H1 (cell line): ENCODE results near the gene MAGOHB. TPM values are rescaled to one million over a fixed set of nuclear protein-coding genes. Genes with fewer than 3 reads are reported as not detected.
"Not testable (repeated sequence)": the region's sequence is repeated elsewhere in the genome, so short reads cannot be mapped to it uniquely, and the experiment has no call there.

Experiments used
- CTCF ChIA-PET: fragments of 300-600 bp; sonication (Branson Sonifier 250); formaldehyde crosslinking; loops from one replicate; lab custom pipeline; 2021; ENCODE audit not compliant: partially characterized antibody; lab: Charles Lee
- POLR2A ChIA-PET: fragments of 300-600 bp; sonication (Branson Sonifier 250); formaldehyde crosslinking; loops from one replicate; lab custom pipeline; 2021; ENCODE audit warnings: inconsistent platforms; ENCODE audit not compliant: partially characterized antibody; lab: Charles Lee
- DNase-seq, 2 experiments: peaks; one replicate each; pipeline versions ENCODE4 v3.0.0 to v3.0.0-alpha.2; 2010 to 2022; ENCODE audit warnings: low spot score in 2 of 2, low read depth in 1 of 2, mixed read lengths in 1 of 2
- FAIRE-seq: peaks from 2 replicates; lab custom pipeline; 2011; peaks lifted over from hg19 to GRCh38; lab: Jason Lieb, UNC
- H2AFZ ChIP-seq: 2 replicates; pipeline ENCODE4 v1.8.1; 2012; ENCODE audit warnings: low read length, inconsistent platforms
- H2AK5ac ChIP-seq: 2 replicates; pipeline ENCODE4 v1.6.1; 2013; ENCODE audit warnings: low read depth, low read length
- H2BK120ac ChIP-seq: replicated peaks from 2 replicates; pipeline ENCODE3; 2013; ENCODE audit warnings: low read depth, low read length, inconsistent platforms
- H2BK12ac ChIP-seq: 2 replicates; pipeline ENCODE4 v1.6.1; 2013; ENCODE audit warnings: low read depth, low read length
- H2BK15ac ChIP-seq: 2 replicates; pipeline ENCODE4 v1.6.1; 2013; ENCODE audit warnings: low read length
- H2BK20ac ChIP-seq: 2 replicates; pipeline ENCODE4 v1.6.1; 2013; ENCODE audit warnings: low read length
- H2BK5ac ChIP-seq: 2 replicates; pipeline ENCODE4 v1.6.1; 2013; ENCODE audit warnings: low read depth, low read length
- H3K14ac ChIP-seq: 2 replicates; pipeline ENCODE4 v1.6.1; 2013; ENCODE audit warnings: inconsistent platforms; ENCODE audit not compliant: insufficient read length
- H3K18ac ChIP-seq: 2 replicates; pipeline ENCODE4 v1.6.1; 2013; ENCODE audit warnings: low read length; ENCODE audit errors: extremely low read depth
- H3K23ac ChIP-seq: 2 replicates; pipeline ENCODE4 v1.6.1; 2013; ENCODE audit warnings: inconsistent platforms; ENCODE audit not compliant: insufficient read length
- H3K23me2 ChIP-seq: 2 replicates; pipeline ENCODE4 v1.6.1; 2013; ENCODE audit warnings: low read depth, low read length
- H3K27ac ChIP-seq: 2 replicates; pipeline ENCODE4 v1.6.1; 2011; ENCODE audit warnings: low read depth, low read length, inconsistent platforms
- H3K27me3 ChIP-seq, 4 experiments: replicated peaks in 1 of 4; 1 replicate in 1 of 4; 2 replicates in 3 of 4; pipeline versions ENCODE4 v1.6.1 to v1.8.1; 2011 to 2013; ENCODE audit warnings: low read length in 3 of 4, mild to moderate bottlenecking in 3 of 4, inconsistent platforms in 2 of 4, mixed read lengths in 2 of 4, moderate library complexity in 1 of 4; ENCODE audit not compliant: control insufficient read depth in 3 of 4, insufficient read depth in 3 of 4; ENCODE audit errors: extremely low read depth in 1 of 4
- H3K36me3 ChIP-seq, 4 experiments: 2 replicates each; pipeline versions ENCODE4 v1.6.1 to v1.8.1; 2011 to 2013; ENCODE audit warnings: mild to moderate bottlenecking in 4 of 4, low read length in 3 of 4, moderate library complexity in 2 of 4, control low read depth in 1 of 4, inconsistent platforms in 1 of 4; ENCODE audit not compliant: insufficient read depth in 4 of 4, control insufficient read depth in 2 of 4
- H3K4ac ChIP-seq: replicated peaks from 2 replicates; pipeline ENCODE3; 2013; ENCODE audit warnings: low read length, low read depth, mixed read lengths, inconsistent platforms; ENCODE audit not compliant: insufficient read length
- H3K4me1 ChIP-seq, 4 experiments: replicated peaks in 1 of 4; 1 replicate in 1 of 4; 2 replicates in 3 of 4; pipeline versions ENCODE4 v1.6.1 to v1.8.1; 2011 to 2013; ENCODE audit warnings: low read length in 3 of 4, inconsistent platforms in 2 of 4, mixed read lengths in 1 of 4; ENCODE audit not compliant: insufficient read depth in 4 of 4, control insufficient read depth in 3 of 4
- H3K4me2 ChIP-seq, 2 experiments: 2 replicates each; pipeline versions ENCODE4 v1.6.1 to v1.8.1; 2011 to 2013; ENCODE audit warnings: low read depth in 2 of 2, low read length in 2 of 2, control low read depth in 1 of 2, inconsistent platforms in 1 of 2, mild to moderate bottlenecking in 1 of 2; ENCODE audit not compliant: insufficient read depth in 1 of 2
- H3K4me3 ChIP-seq, 4 experiments: fragments of 200-600, 300-600 bp in 1 of 4; sonication (generic), shearing (Covaris generic), sonication (Bioruptor Twin) in 1 of 4; 2 replicates each; pipeline versions ENCODE4 v1.5.1 to v1.8.1; 2011 to 2016; ENCODE audit warnings: low read length in 4 of 4, low read depth in 3 of 4, control low read depth in 2 of 4, inconsistent platforms in 2 of 4, mild to moderate bottlenecking in 2 of 4, mixed read lengths in 1 of 4, moderate library complexity in 1 of 4; ENCODE audit not compliant: insufficient read depth in 2 of 4; ENCODE audit errors: extremely low read depth in 1 of 4
- H3K56ac ChIP-seq: replicated peaks from 2 replicates; pipeline ENCODE3; 2013; ENCODE audit warnings: low read depth, mild to moderate bottlenecking, mixed read lengths, low read length, inconsistent platforms; ENCODE audit not compliant: insufficient read length
- H3K79me1 ChIP-seq: 2 replicates; pipeline ENCODE4 v1.6.1; 2013; ENCODE audit warnings: low read depth, low read length, control low read depth
- H3K79me2 ChIP-seq, 2 experiments: 2 replicates each; pipeline versions ENCODE4 v1.6.1 to v1.8.1; 2012 to 2013; ENCODE audit warnings: low read length in 2 of 2, mild to moderate bottlenecking in 2 of 2, inconsistent platforms in 1 of 2; ENCODE audit not compliant: insufficient read depth in 2 of 2, control insufficient read depth in 1 of 2
- H3K9ac ChIP-seq, 4 experiments: replicated peaks in 1 of 4; 1 replicate in 1 of 4; 2 replicates in 3 of 4; pipeline versions ENCODE4 v1.6.1 to v1.8.1; 2011 to 2013; ENCODE audit warnings: low read depth in 3 of 4, low read length in 3 of 4, control low read depth in 2 of 4, mild to moderate bottlenecking in 2 of 4, moderate library complexity in 2 of 4, inconsistent platforms in 1 of 4; ENCODE audit errors: extremely low read depth in 1 of 4
- H3K9me3 ChIP-seq, 2 experiments: 2 replicates each; pipeline versions ENCODE4 v1.6.1 to v1.8.1; 2012 to 2013; ENCODE audit warnings: mild to moderate bottlenecking in 2 of 2, moderate library complexity in 2 of 2, control low read depth in 1 of 2, inconsistent platforms in 1 of 2, low read depth in 1 of 2, low read length in 1 of 2, mixed read lengths in 1 of 2; ENCODE audit not compliant: insufficient read depth in 2 of 2
- H4K20me1 ChIP-seq, 2 experiments: replicated peaks in 1 of 2; 2 replicates each; pipeline versions ENCODE3 to v1.8.1; 2011 to 2013; ENCODE audit warnings: inconsistent platforms in 2 of 2, low read length in 2 of 2, mild to moderate bottlenecking in 1 of 2; ENCODE audit not compliant: insufficient read depth in 2 of 2, control insufficient read depth in 1 of 2
- H4K5ac ChIP-seq: 2 replicates; pipeline ENCODE4 v1.6.1; 2013; ENCODE audit warnings: low read length, low read depth, mixed read lengths, inconsistent platforms; ENCODE audit not compliant: insufficient read length
- H4K8ac ChIP-seq: 2 replicates; pipeline ENCODE4 v1.8.0; 2013; ENCODE audit warnings: mild to moderate bottlenecking, moderate library complexity, low read length, inconsistent platforms; ENCODE audit not compliant: insufficient read depth; ENCODE audit errors: extremely low read depth
- H4K91ac ChIP-seq: replicated peaks from 2 replicates; pipeline ENCODE3; 2013; ENCODE audit warnings: low read length, mixed read lengths, inconsistent platforms; ENCODE audit not compliant: insufficient read length
- CREB1 ChIP-seq: IDR thresholded peaks from 2 replicates; pipeline ENCODE4 v1.6.1; 2012; ENCODE audit warnings: inconsistent platforms
- CTCF ChIP-seq, 3 experiments: IDR thresholded peaks; 1 replicate in 2 of 3; 2 replicates in 1 of 3; pipeline versions ENCODE4 v1.5.1 to v1.6.1; 2011; ENCODE audit warnings: low read length in 3 of 3, mild to moderate bottlenecking in 3 of 3, inconsistent platforms in 2 of 3, low read depth in 1 of 3, moderate library complexity in 1 of 3; ENCODE audit not compliant: insufficient read depth in 1 of 3; ENCODE audit errors: control extremely low read depth in 1 of 3
- E2F6 ChIP-seq: IDR thresholded peaks from 2 replicates; pipeline ENCODE4 v1.6.1; 2012; ENCODE audit warnings: inconsistent platforms
- KDM4A ChIP-seq: IDR thresholded peaks from one replicate; pipeline ENCODE4 v1.7.1; 2012; ENCODE audit warnings: low read depth, mild to moderate bottlenecking, moderate library complexity, low read length, inconsistent platforms; ENCODE audit not compliant: severe bottlenecking
- SRF ChIP-seq: IDR thresholded peaks from 2 replicates; pipeline ENCODE4 v1.6.1; 2011; ENCODE audit warnings: mild to moderate bottlenecking, low read depth, low read length, moderate library complexity
- TAF7 ChIP-seq: optimal IDR thresholded peaks from 2 replicates; pipeline ENCODE3; 2011; ENCODE audit warnings: low read depth, mild to moderate bottlenecking, inconsistent platforms, low read length, moderate library complexity, borderline replicate concordance
- USF2 ChIP-seq: IDR thresholded peaks from 2 replicates; pipeline ENCODE4 v1.6.1; 2011; ENCODE audit warnings: low read length, improper control_type of control experiment
- WGBS, 2 experiments: shearing (Covaris generic) in 1 of 2; methylation state at CpG; one replicate each; pipeline versions ENCODE4 v1.1.6 to v1.1.7; 2013 to 2015; ENCODE audit warnings: low lambda C conversion rate in 2 of 2, mixed read lengths in 2 of 2, inconsistent platforms in 1 of 2, low coverage in 1 of 2, missing lambda C conversion rate in 1 of 2; ENCODE audit not compliant: insufficient replicate concordance in 2 of 2, insufficient coverage in 1 of 2, insufficient read length in 1 of 2; ENCODE audit errors: extremely low coverage in 1 of 2, missing lambda C conversion rate in 1 of 2; 5-methylcytosine and 5-hydroxymethylcytosine counted together
- polyA plus RNA-seq, 7 experiments: library from polyadenylated mRNA; depleted of rRNA in 3 of 7; stranded (reverse) in 5 of 7; unstranded in 2 of 7; fragments of >200 nt in 5 of 7; fragments of 200-250 nt in 2 of 7; gene quantifications; 1 replicate in 5 of 7; 2 replicates in 1 of 7; 4 replicates in 1 of 7; pipeline versions ENCODE4 v1.2.1 to v1.2.3, GENCODE V29; 2011 to 2013; ENCODE audit warnings: missing spikeins in 2 of 7, mixed read lengths in 2 of 7
- total RNA-seq: library from RNA; stranded (reverse); fragmentation: NEBNext Ultra II Directional; extraction: Animal tissue kit (Norgen Biotek cat#: 25700); gene quantifications from 2 replicates; pipeline ENCODE4 v1.2.1, GENCODE V29; 2021

The MAGOHB gene
- total and polyA plus RNA-seq, 2 of the 8 experiments (the other 6 are each of a cell fraction or from before 2014, with no cell fraction given): 21.5 to 53.7 TPM

- no peak for TF ChIP-seq CTCF (IDR thresholded peaks at IDR 0.05; ENCODE audit: control extremely low read depth in 1 of 3, insufficient read depth in 1 of 3, low read depth in 1 of 3, low read length in 3 of 3)
- TF ChIP-seq E2F6: no peak
- no peak for TF ChIP-seq TAF7
- TF ChIP-seq KDM4A: no peak
- TF ChIP-seq USF2: no peak
- TF ChIP-seq SRF: no peak
- TF ChIP-seq CREB1: no peak
- TF ChIP-seq, all 59 proteins: peak for 0
These were observed 30.7 kb downstream of the MAGOHB start (continued) for GRCh38 chr12:10582704-10583103.

- DNase-seq, H3K9me3 ChIP-seq, H3K79me2 ChIP-seq, H4K5ac ChIP-seq, H3K18ac ChIP-seq, H2AK5ac ChIP-seq, H2BK20ac ChIP-seq, H3K27me3 ChIP-seq, H3K4me3 ChIP-seq, H3K9ac ChIP-seq, H2BK15ac ChIP-seq, FAIRE-seq, H3K4me2 ChIP-seq, H3K4me1 ChIP-seq, H2BK120ac ChIP-seq, H4K91ac ChIP-seq, H3K56ac ChIP-seq, H4K8ac ChIP-seq, H3K27ac ChIP-seq, H3K23me2 ChIP-seq, H2AFZ ChIP-seq, H3K79me1 ChIP-seq, H2BK5ac ChIP-seq, H3K14ac ChIP-seq, H3K23ac ChIP-seq, H2BK12ac ChIP-seq, H3K4ac ChIP-seq, H4K20me1 ChIP-seq, POLR2A ChIA-PET: not testable (repeated sequence)
- 77% methylated on average over 3 of the region's 3 CpGs; no CpG with 5 or more reads in 1 of the 2 experiments for WGBS, 2 experiments
- peaks cover 0 to 15% (median 1%) of the 10 kb centered on the region in 4 experiments; a peak in 2 of 8 replicates for H3K36me3 ChIP-seq
- CTCF ChIA-PET: interaction anchor here (1.2 kb wide), 1 partner anchor 168 kb away, joined by 4 read pairs; no protein-coding TSS in a partner anchor
These were observed 31.3 kb downstream of the MAGOHB start for GRCh38 chr12:10582133-10582532.
